ENCODE measurements around the gene GAGE12J.
"Not testable (repeated sequence)": the region's sequence is repeated elsewhere in the genome, so short reads cannot be mapped to it uniquely, and the experiment has no call there.

The GAGE12J gene

GRCh38 chrX:49310371-49310770 is 11.5 kb upstream of the GAGE12J start:
- DNase-seq = peak; percentile 21

GRCh38 chrX:49312176-49312575 is 9.7 kb upstream of the GAGE12J start:
- DNase-seq = no peak

- DNase-seq = no peak
Observed at GRCh38 chrX:49316085-49316484, 5.8 kb upstream of the GAGE12J start.

GRCh38 chrX:49322266-49322665 is 429 bp downstream of the GAGE12J start:
- DNase-seq = not testable (repeated sequence)

GRCh38 chrX:49323735-49324134 is 1.9 kb downstream of the GAGE12J start:
- DNase-seq = not testable (repeated sequence)

GRCh38 chrX:49330421-49330820 is 8.6 kb downstream of the GAGE12J start:
- DNase-seq = not testable (repeated sequence)

DNA sequence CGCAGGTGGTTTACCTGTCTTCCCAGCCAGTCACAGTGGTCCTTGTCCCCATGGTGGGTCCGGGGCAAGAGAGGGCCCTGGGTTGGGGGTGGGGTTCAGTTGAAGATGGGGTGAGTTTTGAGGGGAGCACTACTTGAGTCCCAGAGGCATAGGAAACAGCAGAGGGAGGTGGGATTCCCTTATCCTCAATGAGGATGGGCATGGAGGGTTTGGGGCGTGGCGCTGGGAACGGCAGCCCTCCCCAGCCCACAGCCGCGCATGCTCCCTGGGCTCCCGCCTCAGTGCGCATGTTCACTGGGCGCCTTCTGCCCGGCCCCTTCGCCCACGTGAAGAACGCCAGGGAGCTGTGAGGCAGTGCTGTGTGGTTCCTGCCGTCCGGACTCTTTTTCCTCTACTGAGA is 9.4 kb downstream of the GAGE12J start, which contains the start of gene GAGE13:
GAGE13 (plus strand) TSS at position 301 of the 400 bp plus-strand sequence. CDS start 1,156 bp downstream, outside the sequence.
- DNase-seq = not testable (repeated sequence)

- DNase-seq = not testable (repeated sequence)
Observed at GRCh38 chrX:49331841-49332240, 10.0 kb downstream of the GAGE12J start.

GRCh38 chrX:49341449-49341848 is 19.6 kb downstream of the GAGE12J start:
- not testable (repeated sequence) for DNase-seq

DNA sequence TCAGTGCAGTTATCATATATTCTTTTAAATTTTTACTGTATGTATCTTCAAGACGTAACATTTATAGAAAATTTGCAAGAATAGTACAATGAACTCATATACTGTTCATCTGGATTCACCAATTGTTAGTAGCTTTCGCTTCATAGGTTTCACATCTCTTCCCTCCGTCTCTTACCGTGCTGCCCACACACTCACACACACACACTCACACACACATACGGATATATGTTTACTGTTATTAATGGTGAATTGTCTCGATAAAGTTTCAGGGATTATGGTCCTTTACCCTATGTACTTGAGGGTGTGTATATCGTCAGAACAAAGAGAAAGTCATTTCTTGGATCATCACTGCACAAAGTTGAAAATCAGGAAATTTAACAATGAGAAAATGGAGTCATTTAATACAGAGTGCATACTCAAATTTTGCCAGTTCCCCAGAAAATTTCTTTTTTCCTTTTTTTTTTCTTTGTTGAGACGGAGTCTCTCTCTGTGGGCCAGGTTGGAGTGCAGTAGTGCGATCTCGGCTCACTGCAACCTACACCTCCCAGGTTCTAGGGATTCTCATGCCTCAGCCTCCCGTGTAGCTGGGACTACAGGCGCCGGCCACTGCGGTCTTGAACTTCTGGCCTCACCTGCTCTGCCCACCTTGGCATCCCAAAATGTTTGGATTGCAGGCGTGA is 22.8 kb downstream of the GAGE12J start:
- not testable (repeated sequence) for DNase-seq

DNA sequence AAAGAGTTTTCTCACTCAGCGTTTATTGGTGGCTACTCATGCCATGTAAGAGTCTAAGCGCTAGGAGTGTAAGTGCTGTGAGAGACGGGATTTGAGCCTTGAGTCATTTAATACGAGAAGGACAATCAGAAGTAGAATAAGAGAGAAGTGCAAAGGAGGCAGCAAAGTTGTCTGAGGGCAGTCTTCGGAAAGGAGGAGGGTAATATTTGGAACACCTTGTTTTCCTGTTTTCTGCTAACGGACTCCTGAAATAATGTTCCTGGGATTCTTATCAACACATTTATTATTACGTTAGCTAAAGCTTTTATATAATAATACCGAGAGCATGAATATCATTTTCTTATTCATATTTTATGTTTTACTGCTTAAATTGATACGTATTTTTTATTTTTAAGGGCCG is 23.6 kb downstream of the GAGE12J start:
- DNase-seq = not testable (repeated sequence)

DNA sequence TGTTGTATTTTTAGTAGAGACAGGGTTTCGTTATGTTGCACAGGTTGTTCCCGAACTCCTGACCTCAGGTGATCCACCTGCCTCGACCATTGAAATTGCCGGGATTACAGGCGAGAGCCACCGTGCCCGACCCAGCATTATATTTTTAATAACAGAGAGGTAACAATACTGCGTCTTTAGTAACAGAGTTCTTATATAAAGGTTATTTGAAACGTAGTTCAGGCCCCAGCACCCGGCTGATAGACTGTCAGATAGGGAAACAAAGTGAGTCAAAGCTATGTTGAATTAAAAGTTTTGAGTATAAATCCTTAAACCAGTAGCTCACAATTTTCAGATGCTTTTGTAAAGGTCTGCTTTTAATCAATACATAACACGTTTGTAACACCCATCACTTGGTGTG is 24.3 kb downstream of the GAGE12J start:
- not testable (repeated sequence) for DNase-seq
